GM10847 (cell line): ENCODE data around the gene NR6A1.

Source experiments
- POLR2A ChIP-seq: IDR thresholded peaks from 2 replicates; pipeline ENCODE4 v1.6.1; 2011; ENCODE audit not compliant: insufficient read length; ENCODE audit errors: extremely low read depth

NR6A1 gene

GRCh38 chr9:124471761-124472160, 299.4 kb downstream of the NR6A1 start:
- no peak for TF ChIP-seq POLR2A

DNA sequence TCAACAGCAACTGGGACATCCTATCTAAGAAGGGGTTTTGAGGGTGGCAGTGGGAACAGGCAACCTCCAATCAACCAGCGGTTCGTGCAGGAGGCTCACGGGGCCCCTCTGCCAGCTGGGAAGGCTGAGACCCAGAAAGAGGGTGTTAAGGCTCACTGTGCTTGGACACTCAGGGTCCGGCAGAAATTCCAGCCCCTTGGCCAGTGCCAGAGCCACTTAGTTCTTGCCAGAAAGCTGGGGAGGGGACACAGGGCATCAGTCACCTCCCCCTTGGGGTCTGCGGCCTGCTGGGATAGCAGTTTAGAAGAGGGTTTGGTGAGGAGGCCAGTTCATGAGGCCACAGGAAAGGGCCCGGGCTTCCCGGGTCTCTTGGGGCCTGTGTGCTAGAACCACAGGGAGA, 300.4 kb downstream of the NR6A1 start:
- no peak for TF ChIP-seq POLR2A

GRCh38 chr9:124470306-124470705, 300.8 kb downstream of the NR6A1 start:
- no peak for TF ChIP-seq POLR2A

DNA sequence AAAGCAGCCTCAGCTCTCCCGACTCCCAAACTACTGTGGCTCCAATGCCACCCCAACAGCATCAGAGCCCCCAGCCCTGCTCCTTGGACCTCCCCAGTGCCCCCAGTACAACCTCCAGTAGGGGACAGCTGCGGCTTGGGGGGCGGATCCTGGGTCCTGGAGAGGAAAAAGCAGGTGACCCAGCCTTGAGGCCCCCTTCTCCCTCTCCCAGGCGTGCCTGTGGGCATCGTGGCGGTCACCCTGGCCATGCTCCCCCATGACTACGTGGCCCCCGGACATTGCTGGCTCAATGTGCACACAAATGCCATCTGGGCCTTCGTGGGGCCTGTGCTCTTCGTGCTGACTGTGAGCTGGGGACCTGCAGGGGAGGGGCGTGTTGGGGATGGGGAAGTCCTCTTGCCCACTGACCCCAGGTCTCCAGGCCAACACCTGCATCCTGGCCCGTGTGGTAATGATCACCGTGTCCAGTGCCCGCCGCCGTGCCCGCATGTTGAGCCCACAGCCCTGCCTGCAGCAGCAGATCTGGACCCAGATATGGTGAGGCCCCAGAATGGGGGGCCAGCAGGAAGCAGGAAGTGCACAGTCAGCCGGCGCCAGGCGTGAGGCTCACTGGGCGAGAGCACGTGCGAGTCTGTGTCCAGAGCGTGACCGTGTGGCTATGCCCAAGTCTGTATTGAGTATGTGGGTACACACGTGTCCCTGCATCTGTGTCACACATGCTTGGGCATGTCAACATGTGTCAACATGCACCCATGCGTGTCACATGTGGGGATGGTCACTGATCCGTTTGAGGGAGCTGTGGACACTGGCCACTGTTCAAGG, 301.9 kb downstream of the NR6A1 start:
- TF ChIP-seq POLR2A, result no peak

- no peak for TF ChIP-seq POLR2A
These were observed 302.9 kb downstream of the NR6A1 start for GRCh38 chr9:124468061-124468740.

GRCh38 chr9:124467410-124468060, 303.6 kb downstream of the NR6A1 start:
- TF ChIP-seq POLR2A, result no peak
